ENCODE measurements around the gene DGKZ.
"Not testable (repeated sequence)": the region's sequence is repeated elsewhere in the genome, so short reads cannot be mapped to it uniquely, and the experiment has no call there.

The DGKZ gene

GRCh38 chr11:46370253-46370652 is 23.0 kb downstream of the DGKZ start:
- H3K4me3 ChIP-seq (replicated peaks; ENCODE audit: low read depth, low read length), result no peak overlapping the region
- no peak for DNase-seq (ENCODE audit: low read depth)
- TF ChIP-seq, protein P1, sequence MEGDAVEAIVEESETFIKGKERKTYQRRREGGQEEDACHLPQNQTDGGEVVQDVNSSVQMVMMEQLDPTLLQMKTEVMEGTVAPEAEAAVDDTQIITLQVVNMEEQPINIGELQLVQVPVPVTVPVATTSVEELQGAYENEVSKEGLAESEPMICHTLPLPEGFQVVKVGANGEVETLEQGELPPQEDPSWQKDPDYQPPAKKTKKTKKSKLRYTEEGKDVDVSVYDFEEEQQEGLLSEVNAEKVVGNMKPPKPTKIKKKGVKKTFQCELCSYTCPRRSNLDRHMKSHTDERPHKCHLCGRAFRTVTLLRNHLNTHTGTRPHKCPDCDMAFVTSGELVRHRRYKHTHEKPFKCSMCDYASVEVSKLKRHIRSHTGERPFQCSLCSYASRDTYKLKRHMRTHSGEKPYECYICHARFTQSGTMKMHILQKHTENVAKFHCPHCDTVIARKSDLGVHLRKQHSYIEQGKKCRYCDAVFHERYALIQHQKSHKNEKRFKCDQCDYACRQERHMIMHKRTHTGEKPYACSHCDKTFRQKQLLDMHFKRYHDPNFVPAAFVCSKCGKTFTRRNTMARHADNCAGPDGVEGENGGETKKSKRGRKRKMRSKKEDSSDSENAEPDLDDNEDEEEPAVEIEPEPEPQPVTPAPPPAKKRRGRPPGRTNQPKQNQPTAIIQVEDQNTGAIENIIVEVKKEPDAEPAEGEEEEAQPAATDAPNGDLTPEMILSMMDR (IDR thresholded peaks at IDR 0.05; ENCODE audit: low read length, missing control alignments), result no peak

DNA sequence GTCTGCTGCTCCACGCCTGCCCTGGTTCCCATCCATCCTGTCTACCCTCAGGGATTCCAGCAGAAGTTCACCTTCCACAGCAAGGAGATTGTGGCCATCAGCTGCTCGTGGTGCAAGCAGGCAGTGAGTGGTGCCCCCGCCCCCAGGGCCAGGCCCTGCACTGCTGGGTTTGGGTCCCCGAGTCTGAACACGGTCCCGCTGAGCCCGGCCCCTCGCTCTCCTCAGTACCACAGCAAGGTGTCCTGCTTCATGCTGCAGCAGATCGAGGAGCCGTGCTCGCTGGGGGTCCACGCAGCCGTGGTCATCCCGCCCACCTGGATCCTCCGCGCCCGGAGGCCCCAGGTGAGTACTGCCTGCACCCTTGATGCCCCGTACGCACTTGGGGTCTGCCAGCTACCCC is 24.0 kb downstream of the DGKZ start:
- not testable (repeated sequence) for H3K4me3 ChIP-seq (replicated peaks; ENCODE audit: low read depth, low read length)

DNA sequence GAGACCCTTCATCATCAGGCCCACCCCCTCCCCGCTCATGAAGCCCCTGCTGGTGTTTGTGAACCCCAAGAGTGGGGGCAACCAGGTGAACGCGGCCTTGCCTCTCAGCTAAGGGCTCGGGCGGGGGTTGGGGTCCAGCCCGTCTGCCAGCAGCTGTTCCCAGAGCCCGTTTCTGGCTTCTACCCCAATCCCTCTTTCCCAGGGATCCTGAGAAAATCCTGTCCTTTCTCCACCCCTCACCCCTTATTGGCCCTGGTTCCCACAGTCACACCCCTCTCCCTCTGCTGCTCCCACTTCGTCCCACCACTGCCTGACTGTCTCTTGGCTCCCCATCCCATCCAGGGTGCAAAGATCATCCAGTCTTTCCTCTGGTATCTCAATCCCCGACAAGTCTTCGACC is 24.8 kb downstream of the DGKZ start:
- no peak for DNase-seq (ENCODE audit: low read depth)
- TF ChIP-seq, protein P1 (IDR thresholded peaks at IDR 0.05; ENCODE audit: low read length, missing control alignments), result no peak
- H3K4me3 ChIP-seq (replicated peaks; ENCODE audit: low read depth, low read length), result no peak overlapping the region

More for the DNA sequence above, 24.0 kb downstream of the DGKZ start:
- DNase-seq (ENCODE audit: low read depth), result not testable (repeated sequence)

DNA sequence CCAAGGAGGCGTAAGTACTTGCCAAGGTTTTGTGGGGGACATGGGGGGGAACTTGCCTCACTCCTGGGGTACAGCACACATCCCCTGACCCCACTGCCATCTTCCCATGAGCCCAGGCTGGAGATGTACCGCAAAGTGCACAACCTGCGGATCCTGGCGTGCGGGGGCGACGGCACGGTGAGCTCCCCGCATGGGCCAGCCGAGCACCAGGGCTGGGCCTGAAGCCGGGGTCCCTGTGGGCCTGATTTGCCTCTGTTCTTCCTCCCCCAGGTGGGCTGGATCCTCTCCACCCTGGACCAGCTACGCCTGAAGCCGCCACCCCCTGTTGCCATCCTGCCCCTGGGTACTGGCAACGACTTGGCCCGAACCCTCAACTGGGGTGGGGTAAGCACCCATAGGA is 25.2 kb downstream of the DGKZ start:
- not testable (repeated sequence) for H3K4me3 ChIP-seq (replicated peaks; ENCODE audit: low read depth, low read length); DNase-seq (ENCODE audit: low read depth)

DNA sequence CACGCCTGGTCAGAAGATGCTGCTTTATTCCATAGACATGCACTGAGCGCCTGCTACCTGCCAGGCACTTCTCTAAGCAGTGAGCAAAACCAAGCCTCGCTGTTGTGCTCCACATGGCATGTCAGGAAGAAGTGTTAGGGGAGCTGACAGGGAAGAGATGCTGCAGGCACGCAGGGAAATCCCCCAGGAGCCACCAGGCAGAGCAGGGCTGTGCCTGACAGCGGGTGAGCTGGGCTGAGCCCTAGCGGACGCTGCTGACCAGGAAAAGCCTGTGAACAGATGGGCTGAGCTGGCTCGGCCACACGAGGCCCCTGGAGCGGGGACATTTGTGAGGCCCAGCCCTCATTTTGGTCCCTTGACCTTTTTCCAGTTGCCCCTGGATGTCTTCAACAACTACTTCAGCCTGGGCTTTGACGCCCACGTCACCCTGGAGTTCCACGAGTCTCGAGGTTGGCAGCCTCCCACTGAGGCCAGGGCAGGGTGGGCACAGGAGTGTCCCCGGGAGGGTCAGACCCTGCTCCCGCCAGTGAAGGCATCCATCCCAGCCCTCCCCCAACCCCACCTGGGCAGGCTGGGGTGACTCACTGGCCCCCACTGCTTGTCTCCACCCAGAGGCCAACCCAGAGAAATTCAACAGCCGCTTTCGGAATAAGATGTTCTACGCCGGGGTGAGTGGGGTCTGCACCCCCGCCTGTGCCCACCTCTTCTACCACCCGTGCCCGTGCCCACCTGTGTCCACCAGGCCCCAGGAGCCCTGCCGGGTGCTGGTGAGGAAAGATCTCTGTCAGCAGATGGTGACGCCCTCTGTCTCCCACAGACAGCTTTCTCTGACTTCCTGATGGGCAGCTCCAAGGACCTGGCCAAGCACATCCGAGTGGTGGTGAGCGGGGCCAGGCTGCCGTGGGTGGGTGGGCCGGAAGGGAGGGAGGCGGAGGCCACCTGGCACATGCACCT is 26.8 kb downstream of the DGKZ start:
- H3K4me3 ChIP-seq (replicated peaks; ENCODE audit: low read depth, low read length), result no peak overlapping the region
- DNase-seq (ENCODE audit: low read depth), result no peak
- TF ChIP-seq, protein P1 (IDR thresholded peaks at IDR 0.05; ENCODE audit: low read length, missing control alignments), result no peak

DNA sequence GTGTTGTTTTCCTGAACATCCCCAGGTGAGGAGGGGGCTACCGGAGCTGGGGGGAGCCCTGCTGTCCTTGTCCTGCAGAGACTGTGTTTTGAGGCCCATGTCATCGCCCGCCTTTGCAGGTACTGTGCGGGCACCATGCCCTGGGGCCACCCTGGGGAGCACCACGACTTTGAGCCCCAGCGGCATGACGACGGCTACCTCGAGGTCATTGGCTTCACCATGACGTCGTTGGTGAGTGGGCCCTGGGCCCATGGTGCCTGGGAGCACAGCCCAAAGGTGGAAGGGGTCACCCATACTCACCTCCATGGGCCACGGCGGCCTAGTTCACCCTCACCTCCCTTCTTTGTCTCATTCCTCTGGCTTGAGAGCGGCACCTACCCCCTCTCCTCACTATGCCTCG is 27.6 kb downstream of the DGKZ start:
- DNase-seq (ENCODE audit: low read depth), result no peak
- no peak overlapping the region for H3K4me3 ChIP-seq (replicated peaks; ENCODE audit: low read depth, low read length)
- TF ChIP-seq, protein P1 (IDR thresholded peaks at IDR 0.05; ENCODE audit: low read length, missing control alignments), result no peak

DNA sequence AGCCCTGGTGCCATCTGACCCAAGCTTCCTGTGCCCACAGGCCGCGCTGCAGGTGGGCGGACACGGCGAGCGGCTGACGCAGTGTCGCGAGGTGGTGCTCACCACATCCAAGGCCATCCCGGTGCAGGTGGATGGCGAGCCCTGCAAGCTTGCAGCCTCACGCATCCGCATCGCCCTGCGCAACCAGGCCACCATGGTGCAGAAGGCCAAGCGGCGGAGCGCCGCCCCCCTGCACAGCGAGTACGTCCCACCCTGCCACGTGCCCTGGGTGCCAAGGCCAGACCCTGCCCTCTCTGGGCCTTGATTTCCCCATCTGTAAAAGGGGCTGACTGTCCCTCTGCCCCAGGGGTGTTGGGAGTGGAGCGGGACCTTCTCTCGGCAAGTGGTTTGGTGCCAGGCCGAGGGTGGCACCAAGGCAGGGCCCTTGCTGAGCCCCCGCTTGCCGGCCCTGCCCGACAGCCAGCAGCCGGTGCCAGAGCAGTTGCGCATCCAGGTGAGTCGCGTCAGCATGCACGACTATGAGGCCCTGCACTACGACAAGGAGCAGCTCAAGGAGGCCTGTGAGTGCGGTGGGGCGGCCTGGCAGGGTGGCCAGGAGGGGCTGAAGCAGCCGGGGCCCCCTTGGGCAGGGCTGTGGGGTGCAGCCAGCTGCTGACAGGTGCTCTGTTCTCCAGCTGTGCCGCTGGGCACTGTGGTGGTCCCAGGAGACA is 28.3 kb downstream of the DGKZ start:
- no peak for DNase-seq (ENCODE audit: low read depth)
- TF ChIP-seq, protein P1 (IDR thresholded peaks at IDR 0.05; ENCODE audit: low read length, missing control alignments), result no peak
- no peak overlapping the region for H3K4me3 ChIP-seq (replicated peaks; ENCODE audit: low read depth, low read length)

All from fibroblast of pulmonary artery (primary cell).